ENCODE data around the gene GAB2.

Gene GAB2

GRCh38 chr11:78268591-78269410 is 148.8 kb downstream of the GAB2 start:
- Histone ChIP-seq H3K9me3 (ENCODE audit: control insufficient read depth, insufficient read depth, low read length) (peaks cover 1% of the 10 kb centered on the region; the same call in 1 of the 2 replicates), H3K27ac (ENCODE audit: low read length) (no peak overlapping the region), H3K36me3 (ENCODE audit: control insufficient read depth, insufficient read depth, low read length) (no peaks in the 10 kb centered on the region), H3K27me3 (ENCODE audit: control insufficient read depth, insufficient read depth, low read length) (no peaks in the 10 kb centered on the region), H3K4me1 (ENCODE audit: control insufficient read depth, insufficient read depth, low read length) (no peaks in the 10 kb centered on the region), H3K4me3 (ENCODE audit: low read length) (no peak overlapping the region)
- WGBS (ENCODE audit: insufficient coverage, insufficient read length) = no CpG with 5 or more reads among the region's 7 CpGs
- DNase-seq (ENCODE audit: low read depth, low spot score) = no peak

- no CpG with 5 or more reads among the region's 3 CpGs for WGBS (ENCODE audit: insufficient coverage, insufficient read length)
- Histone ChIP-seq H3K4me3 (ENCODE audit: low read length) (no peak overlapping the region), H3K27ac (ENCODE audit: low read length) (no peak overlapping the region), H3K4me1 (ENCODE audit: control insufficient read depth, insufficient read depth, low read length) (peaks cover 1% of the 10 kb centered on the region; the same call in 1 of the 2 replicates), H3K27me3 (ENCODE audit: control insufficient read depth, insufficient read depth, low read length) (no peaks in the 10 kb centered on the region), H3K36me3 (ENCODE audit: control insufficient read depth, insufficient read depth, low read length) (no peaks in the 10 kb centered on the region), H3K9me3 (ENCODE audit: control insufficient read depth, insufficient read depth, low read length) (no peaks in the 10 kb centered on the region)
- DNase-seq (ENCODE audit: low read depth, low spot score) = no peak
Observed at GRCh38 chr11:78266451-78266850, 151.2 kb downstream of the GAB2 start.

- Histone ChIP-seq H3K36me3 (ENCODE audit: control insufficient read depth, insufficient read depth, low read length) (no peaks in the 10 kb centered on the region), H3K9me3 (ENCODE audit: control insufficient read depth, insufficient read depth, low read length) (no peaks in the 10 kb centered on the region), H3K27ac (ENCODE audit: low read length) (no peak overlapping the region), H3K4me3 (ENCODE audit: low read length) (no peak overlapping the region), H3K4me1 (ENCODE audit: control insufficient read depth, insufficient read depth, low read length) (peaks cover 2% of the 10 kb centered on the region; the same call in 1 of the 2 replicates), H3K27me3 (ENCODE audit: control insufficient read depth, insufficient read depth, low read length) (no peaks in the 10 kb centered on the region)
- DNase-seq (ENCODE audit: low read depth, low spot score) = no peak
- WGBS (ENCODE audit: insufficient coverage, insufficient read length) = no CpG with 5 or more reads among the region's 3 CpGs
Observed at GRCh38 chr11:78265326-78265725, 152.3 kb downstream of the GAB2 start.

- no peaks in the 10 kb centered on the region for H3K9me3 ChIP-seq (ENCODE audit: control insufficient read depth, insufficient read depth, low read length)
- no peaks in the 10 kb centered on the region for H3K27me3 ChIP-seq (ENCODE audit: control insufficient read depth, insufficient read depth, low read length)
- H3K4me3 ChIP-seq (ENCODE audit: low read length) = no peak overlapping the region
- H3K27ac ChIP-seq (ENCODE audit: low read length) = no peak overlapping the region
- no peak for DNase-seq (ENCODE audit: low read depth, low spot score)
- no peaks in the 10 kb centered on the region for H3K36me3 ChIP-seq (ENCODE audit: control insufficient read depth, insufficient read depth, low read length)
- H3K4me1 ChIP-seq (ENCODE audit: control insufficient read depth, insufficient read depth, low read length) = peaks cover 2% of the 10 kb centered on the region; the same call in 1 of the 2 replicates
Observed at GRCh38 chr11:78262691-78263090, 154.9 kb downstream of the GAB2 start.

GRCh38 chr11:78262238-78262637 is 155.4 kb downstream of the GAB2 start:
- Histone ChIP-seq H3K9me3 (ENCODE audit: control insufficient read depth, insufficient read depth, low read length) (no peaks in the 10 kb centered on the region), H3K4me1 (ENCODE audit: control insufficient read depth, insufficient read depth, low read length) (peaks cover 2% of the 10 kb centered on the region; the same call in 1 of the 2 replicates), H3K36me3 (ENCODE audit: control insufficient read depth, insufficient read depth, low read length) (no peaks in the 10 kb centered on the region), H3K27me3 (ENCODE audit: control insufficient read depth, insufficient read depth, low read length) (no peaks in the 10 kb centered on the region), H3K27ac (ENCODE audit: low read length) (no peak overlapping the region), H3K4me3 (ENCODE audit: low read length) (no peak overlapping the region)
- WGBS (ENCODE audit: insufficient coverage, insufficient read length) = no CpG with 5 or more reads among the region's 5 CpGs
- no peak for DNase-seq (ENCODE audit: low read depth, low spot score)

- Histone ChIP-seq H3K27ac (ENCODE audit: low read length) (no peak overlapping the region), H3K4me1 (ENCODE audit: control insufficient read depth, insufficient read depth, low read length) (peaks cover 2% of the 10 kb centered on the region; the same call in 1 of the 2 replicates), H3K4me3 (ENCODE audit: low read length) (no peak overlapping the region), H3K27me3 (ENCODE audit: control insufficient read depth, insufficient read depth, low read length) (no peaks in the 10 kb centered on the region), H3K9me3 (ENCODE audit: control insufficient read depth, insufficient read depth, low read length) (no peaks in the 10 kb centered on the region), H3K36me3 (ENCODE audit: control insufficient read depth, insufficient read depth, low read length) (no peaks in the 10 kb centered on the region)
- no CpG with 5 or more reads among the region's 4 CpGs for WGBS (ENCODE audit: insufficient coverage, insufficient read length)
- DNase-seq (ENCODE audit: low read depth, low spot score) = no peak
Observed at GRCh38 chr11:78261828-78262227, 155.8 kb downstream of the GAB2 start.

- no CpG with 5 or more reads among the region's 4 CpGs for WGBS (ENCODE audit: insufficient coverage, insufficient read length)
- Histone ChIP-seq H3K27me3 (ENCODE audit: control insufficient read depth, insufficient read depth, low read length) (no peaks in the 10 kb centered on the region), H3K27ac (ENCODE audit: low read length) (no peak overlapping the region), H3K4me3 (ENCODE audit: low read length) (no peak overlapping the region), H3K36me3 (ENCODE audit: control insufficient read depth, insufficient read depth, low read length) (no peaks in the 10 kb centered on the region), H3K4me1 (ENCODE audit: control insufficient read depth, insufficient read depth, low read length) (peaks cover 2% of the 10 kb centered on the region; the same call in 1 of the 2 replicates), H3K9me3 (ENCODE audit: control insufficient read depth, insufficient read depth, low read length) (no peaks in the 10 kb centered on the region)
- no peak for DNase-seq (ENCODE audit: low read depth, low spot score)
Observed at GRCh38 chr11:78261367-78261766, 156.3 kb downstream of the GAB2 start.

- H3K4me1 ChIP-seq (ENCODE audit: control insufficient read depth, insufficient read depth, low read length) = peaks cover 2% of the 10 kb centered on the region; the same call in 1 of the 2 replicates
- H3K27me3 ChIP-seq (ENCODE audit: control insufficient read depth, insufficient read depth, low read length) = no peaks in the 10 kb centered on the region
- DNase-seq (ENCODE audit: low read depth, low spot score) = no peak
- no peak overlapping the region for H3K27ac ChIP-seq (ENCODE audit: low read length)
- H3K4me3 ChIP-seq (ENCODE audit: low read length) = no peak overlapping the region
- H3K36me3 ChIP-seq (ENCODE audit: control insufficient read depth, insufficient read depth, low read length) = no peaks in the 10 kb centered on the region
- WGBS (ENCODE audit: insufficient coverage, insufficient read length) = no CpG with 5 or more reads among the region's 8 CpGs
- no peaks in the 10 kb centered on the region for H3K9me3 ChIP-seq (ENCODE audit: control insufficient read depth, insufficient read depth, low read length)
Observed at GRCh38 chr11:78259777-78260487, 157.7 kb downstream of the GAB2 start.

GRCh38 chr11:78257654-78258053 is 160.0 kb downstream of the GAB2 start:
- no CpG with 5 or more reads among the region's 3 CpGs for WGBS (ENCODE audit: insufficient coverage, insufficient read length)
- Histone ChIP-seq H3K27ac (ENCODE audit: low read length) (no peak overlapping the region), H3K36me3 (ENCODE audit: control insufficient read depth, insufficient read depth, low read length) (no peaks in the 10 kb centered on the region), H3K9me3 (ENCODE audit: control insufficient read depth, insufficient read depth, low read length) (no peaks in the 10 kb centered on the region), H3K27me3 (ENCODE audit: control insufficient read depth, insufficient read depth, low read length) (no peaks in the 10 kb centered on the region), H3K4me1 (ENCODE audit: control insufficient read depth, insufficient read depth, low read length) (peaks cover 2% of the 10 kb centered on the region; the same call in 1 of the 2 replicates), H3K4me3 (ENCODE audit: low read length) (no peak overlapping the region)
- DNase-seq (ENCODE audit: low read depth, low spot score) = no peak

GRCh38 chr11:78256962-78257361 is 160.7 kb downstream of the GAB2 start:
- no peaks in the 10 kb centered on the region for H3K27me3 ChIP-seq (ENCODE audit: control insufficient read depth, insufficient read depth, low read length)
- no peak for DNase-seq (ENCODE audit: low read depth, low spot score)
- no peak overlapping the region for H3K27ac ChIP-seq (ENCODE audit: low read length)
- H3K9me3 ChIP-seq (ENCODE audit: control insufficient read depth, insufficient read depth, low read length) = no peaks in the 10 kb centered on the region
- no peaks in the 10 kb centered on the region for H3K36me3 ChIP-seq (ENCODE audit: control insufficient read depth, insufficient read depth, low read length)
- no CpG with 5 or more reads among the region's 3 CpGs for WGBS (ENCODE audit: insufficient coverage, insufficient read length)
- no peak overlapping the region for H3K4me3 ChIP-seq (ENCODE audit: low read length)
- H3K4me1 ChIP-seq (ENCODE audit: control insufficient read depth, insufficient read depth, low read length) = peaks cover 2% of the 10 kb centered on the region; the same call in 1 of the 2 replicates

All from iPS DF 6.9 (cell line).